Measurements from ENCODE around the gene SLC8B1.

Gene SLC8B1

DNA sequence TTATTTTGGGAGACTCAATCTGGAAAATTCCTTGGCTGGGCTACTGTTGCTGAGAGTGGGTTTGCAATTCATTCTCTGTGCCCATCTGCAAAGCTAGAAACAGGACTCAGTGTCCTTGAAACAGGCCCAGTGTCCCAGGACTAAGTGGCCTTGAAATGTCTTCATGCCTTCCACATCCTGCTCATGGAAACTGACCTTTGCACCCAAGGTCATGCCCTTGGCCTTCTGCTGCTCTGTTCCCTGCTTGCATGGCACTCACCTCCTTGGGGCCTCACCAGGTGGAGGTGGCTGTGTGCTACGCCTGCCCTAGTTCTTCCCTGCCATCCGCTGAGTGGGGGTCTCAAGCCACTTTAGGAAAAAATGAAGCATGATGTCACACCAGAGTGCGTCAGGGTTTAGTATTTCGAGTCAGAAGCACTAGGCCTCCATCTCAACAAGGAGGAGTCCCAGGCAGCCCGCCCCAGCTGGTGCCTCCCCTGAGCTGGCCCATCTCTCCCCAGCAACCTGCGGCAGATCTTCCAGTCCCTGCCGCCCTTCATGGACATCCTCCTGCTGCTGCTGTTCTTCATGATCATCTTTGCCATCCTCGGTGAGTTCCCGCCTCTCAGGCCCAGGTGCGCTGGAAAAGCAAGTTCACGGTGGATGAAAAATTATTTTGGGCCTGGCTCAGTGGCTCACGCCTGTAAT, 65.5 kb downstream of the SLC8B1 start:
- no peak for DNase-seq (ENCODE audit: low spot score)

DNA sequence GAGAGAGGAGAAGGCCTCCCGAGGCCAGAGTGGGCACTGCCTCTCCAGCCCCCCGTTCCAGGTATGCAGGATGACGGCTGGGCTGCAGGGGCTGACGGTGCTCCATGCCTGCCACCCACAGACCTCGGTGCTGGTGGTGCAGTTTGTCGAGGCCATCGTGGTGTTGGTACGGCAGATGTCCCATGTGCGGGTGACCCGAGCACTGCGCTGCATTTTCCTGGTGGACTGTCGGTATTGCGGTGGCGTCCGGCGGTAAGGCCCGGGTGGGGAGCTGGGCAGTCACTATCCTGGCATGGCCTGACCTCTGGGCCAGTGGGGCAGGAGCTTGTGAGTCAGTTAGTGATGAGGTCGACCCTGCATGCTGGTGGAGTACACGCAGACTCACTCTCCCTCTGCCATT, 66.3 kb downstream of the SLC8B1 start:
- DNase-seq (ENCODE audit: low spot score): no peak

DNA sequence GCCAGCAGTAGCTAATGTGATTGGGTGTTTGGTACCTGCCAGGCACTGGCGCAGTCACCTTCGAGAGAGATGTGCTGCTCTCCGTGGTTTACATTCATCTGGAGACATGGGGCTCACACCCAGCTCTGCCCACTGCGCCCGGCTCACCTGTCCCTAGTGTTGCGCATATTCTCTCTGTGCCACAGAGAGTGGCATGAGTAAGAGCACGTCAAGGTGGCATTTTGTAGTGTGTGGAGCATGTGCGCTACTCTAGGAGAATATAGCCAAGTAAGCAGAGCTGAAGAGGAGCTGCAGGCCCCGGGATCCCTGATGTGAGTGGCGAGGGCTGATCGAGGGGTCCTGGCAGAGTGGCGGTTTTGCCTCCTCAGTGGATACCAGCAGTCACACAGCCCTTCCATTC, 66.8 kb downstream of the SLC8B1 start:
- no peak for DNase-seq (ENCODE audit: low spot score)

DNA sequence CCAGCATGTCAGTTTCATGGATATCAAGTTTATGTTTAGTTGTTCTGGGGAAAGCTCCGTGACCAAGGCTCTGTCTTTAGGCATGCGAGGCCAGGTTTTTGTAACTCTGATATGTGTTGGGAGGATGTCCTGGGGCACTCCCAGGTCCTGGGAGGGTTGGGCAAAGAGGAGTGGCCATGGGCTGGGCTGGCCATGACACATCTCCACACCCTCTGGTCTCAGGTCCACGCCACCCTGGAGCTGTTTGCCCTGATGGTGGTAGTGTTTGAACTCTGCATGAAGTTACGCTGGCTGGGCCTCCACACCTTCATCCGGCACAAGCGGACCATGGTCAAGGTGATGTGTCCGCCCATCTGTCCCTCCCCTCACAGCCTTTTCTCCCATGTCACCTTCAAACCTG, 67.3 kb downstream of the SLC8B1 start:
- no peak for DNase-seq (ENCODE audit: low spot score)

DNA sequence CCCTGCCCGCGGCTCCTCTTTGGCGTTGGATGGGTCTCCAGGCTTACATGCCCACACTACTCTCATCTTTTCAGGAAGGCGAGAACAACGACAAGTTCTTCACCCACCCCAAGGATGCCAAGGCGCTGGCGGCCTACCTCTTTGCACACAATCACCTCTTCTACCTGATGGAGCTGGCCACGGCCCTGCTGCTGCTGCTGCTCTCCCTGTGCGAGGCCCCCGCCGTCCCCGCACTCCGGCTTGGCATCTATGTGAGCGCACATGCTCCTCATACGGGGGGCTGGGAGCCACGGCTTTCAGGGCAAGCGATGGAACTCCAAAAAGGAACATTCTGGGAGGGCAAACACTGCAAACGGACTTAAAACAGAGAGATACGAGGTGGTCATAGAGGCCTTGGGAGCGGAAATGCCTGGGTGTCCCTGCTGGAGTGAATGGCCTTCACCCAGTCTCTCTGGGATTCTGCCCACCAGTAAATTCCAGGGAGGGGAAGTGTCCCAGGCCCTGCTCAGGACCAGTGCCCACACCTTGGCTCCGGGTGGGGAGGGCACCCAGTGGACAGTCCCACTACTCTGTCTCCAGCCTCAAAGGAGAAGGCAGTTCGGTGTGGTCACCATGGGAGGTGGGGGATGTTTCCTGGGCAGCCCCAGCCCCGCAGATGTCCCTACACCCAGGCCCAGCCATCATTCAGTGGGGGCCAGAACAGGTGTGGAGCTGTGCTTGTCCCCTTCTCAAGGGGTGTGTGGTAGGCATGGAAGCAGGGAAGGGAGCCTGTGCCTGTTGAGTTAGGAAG, 68.6 kb downstream of the SLC8B1 start:
- no peak for DNase-seq (ENCODE audit: low spot score)

DNA sequence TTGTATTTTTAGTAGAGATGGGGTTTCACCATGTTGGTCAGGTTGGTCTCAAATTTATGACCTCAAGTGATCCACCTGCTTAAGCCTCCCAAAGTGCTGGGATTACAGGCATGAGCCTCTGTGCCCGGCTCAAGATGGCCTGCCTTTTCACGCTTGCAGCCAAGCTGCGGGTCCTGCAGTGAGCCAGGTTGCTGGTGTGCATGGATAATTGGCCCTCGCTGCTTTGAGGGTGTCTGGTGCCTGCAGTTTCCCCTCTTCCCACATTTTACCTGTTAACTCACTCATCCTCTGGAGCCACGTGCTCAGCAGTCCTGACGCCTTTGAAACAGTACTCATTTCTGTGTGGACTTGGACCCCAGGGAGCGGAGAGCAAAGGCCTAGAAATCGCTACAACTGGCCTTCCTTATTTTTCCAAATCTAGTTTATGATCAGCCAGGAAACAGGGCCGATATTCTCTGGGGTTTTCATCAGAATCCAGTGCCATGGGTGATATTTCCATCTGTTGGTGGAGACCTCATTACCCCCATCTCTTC, 71.4 kb downstream of the SLC8B1 start:
- no peak for DNase-seq (ENCODE audit: low spot score)

DNA sequence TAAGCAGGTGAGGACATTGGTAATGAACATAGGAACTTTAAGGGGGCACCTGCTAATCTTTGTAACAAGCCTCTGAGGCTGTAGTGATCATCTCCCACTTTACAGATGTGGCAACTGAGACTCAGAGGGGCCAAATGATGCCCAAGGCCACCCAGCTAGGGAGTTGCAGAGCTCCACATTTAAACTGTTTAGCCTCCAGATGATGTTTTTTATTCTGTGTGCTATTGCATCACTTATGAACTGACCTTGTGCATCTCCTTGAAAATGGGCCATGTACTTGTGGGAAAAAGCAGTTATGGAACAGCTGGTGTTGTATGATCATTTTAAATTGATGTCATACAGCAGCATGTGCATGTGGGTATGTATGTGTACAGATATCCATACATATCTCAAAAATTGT, 72.2 kb downstream of the SLC8B1 start:
- no peak for DNase-seq (ENCODE audit: low spot score)

DNA sequence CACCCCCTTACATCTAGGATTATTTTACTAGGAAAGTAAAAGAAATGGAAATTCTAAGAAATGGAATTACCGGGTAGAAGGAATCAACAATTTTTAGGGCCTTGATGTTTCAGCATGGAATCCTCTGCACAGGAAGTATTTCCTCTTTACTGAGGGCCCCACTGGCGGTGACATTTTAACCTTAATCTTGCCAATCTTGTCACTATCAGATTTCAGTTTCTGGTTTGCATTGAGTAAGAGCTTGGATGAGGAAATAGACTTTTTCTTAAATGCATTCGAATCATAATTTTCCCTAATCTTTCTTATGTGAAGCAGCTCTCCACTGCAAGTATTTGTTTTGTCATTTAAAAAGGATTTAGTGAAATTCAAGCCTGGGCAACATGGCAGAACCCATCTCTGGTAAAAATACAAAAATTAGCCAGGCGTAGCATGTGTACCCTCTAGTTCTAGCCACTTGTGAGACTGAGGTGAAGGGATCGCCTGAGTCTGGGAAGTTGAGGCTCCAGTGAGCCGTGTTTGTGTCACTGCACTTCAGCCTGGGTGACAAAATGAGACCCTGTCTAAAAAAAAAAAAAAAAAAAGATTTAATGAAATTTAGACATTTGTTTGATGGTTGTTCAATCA, 73.0 kb downstream of the SLC8B1 start:
- DNase-seq (ENCODE audit: low spot score): peak; percentile 74

DNA sequence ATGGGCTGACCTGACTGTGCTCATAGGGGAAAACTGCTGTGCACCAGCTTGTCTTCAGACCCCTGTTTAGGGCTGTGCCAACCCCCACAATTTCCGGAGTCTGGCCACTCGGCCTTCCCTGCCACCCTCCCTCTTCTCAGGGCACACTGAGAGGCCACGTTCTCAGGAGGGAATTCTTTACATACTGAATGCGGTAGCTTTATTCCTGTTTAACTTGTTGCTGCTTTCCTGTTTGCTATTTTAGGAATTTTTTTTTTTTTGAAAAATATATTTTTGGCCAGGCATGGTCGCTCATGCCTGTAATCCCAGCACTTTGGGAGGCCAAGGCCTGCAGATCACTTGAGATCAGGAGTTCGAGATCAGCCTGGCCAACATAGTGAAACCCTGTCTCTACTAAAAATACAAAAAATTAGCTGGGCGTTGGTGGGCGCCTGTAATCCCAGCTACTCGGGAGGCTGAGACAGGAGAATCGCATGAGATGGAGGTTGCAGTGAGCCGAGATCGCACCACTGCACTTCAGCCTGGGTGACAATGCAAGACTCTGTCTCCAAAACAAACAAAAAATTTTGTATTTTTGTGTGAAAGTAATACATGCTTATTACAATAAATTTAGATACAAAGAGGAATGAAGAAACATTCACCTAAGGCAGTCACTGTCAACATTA, 74.1 kb downstream of the SLC8B1 start:
- DNase-seq (ENCODE audit: low spot score): no peak

DNA sequence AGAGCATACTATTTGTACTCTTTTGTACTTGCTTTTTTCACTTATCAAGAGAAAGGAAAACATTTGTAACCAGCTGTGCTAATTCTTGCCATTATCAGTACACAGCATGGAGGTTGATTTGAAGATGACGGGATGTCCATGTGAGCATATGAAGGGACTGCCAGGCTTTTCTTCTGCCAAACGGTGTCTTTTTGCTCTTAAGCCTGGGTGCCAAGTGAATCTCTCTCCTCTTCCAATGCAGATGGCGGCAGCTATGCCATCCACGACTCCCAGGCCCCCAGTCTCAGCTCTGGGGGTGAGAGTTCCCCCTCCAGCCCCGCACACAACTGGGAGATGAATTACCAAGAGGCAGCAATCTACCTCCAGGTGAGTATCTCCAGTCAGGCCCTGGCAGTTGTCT, 74.8 kb downstream of the SLC8B1 start:
- no peak for DNase-seq (ENCODE audit: low spot score)

DNA sequence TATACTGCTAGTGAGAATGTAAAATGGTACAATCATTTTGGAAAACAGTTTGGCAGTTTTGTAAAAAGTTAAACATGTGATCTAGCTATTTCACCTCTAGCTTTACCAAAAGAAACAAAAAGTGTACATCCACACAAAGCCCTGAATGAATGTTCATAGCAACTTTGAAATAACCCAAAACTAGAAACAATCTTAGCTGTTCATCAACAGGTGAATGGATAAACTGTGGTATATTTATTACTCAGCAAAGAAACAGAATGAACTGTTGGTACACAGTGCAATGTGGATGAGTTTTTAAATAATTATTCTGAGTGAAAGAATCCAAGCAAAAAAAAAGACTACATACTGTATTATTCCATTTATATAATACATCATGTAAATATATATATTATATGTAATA, 77.3 kb downstream of the SLC8B1 start:
- peak; percentile 22 for DNase-seq (ENCODE audit: low spot score)

DNA sequence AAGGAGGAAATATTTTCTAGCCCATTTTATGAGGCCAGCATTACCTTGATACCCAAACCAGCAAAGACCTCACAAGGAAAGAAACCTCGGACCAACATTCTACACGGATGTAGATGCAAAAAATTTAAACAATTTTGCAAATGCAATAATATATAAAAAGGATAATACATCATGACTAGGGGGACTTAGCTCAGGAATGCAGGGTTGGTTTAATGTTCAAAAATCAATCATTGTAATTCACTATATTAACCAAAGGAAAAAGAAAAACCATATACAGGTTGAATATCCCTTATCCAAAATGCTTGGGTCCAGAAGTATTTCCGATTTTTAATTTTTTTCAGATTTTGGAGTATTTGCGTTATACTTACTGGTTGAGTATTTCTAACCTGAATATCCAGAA, 80.6 kb downstream of the SLC8B1 start:
- DNase-seq (ENCODE audit: low spot score): no peak

DNA sequence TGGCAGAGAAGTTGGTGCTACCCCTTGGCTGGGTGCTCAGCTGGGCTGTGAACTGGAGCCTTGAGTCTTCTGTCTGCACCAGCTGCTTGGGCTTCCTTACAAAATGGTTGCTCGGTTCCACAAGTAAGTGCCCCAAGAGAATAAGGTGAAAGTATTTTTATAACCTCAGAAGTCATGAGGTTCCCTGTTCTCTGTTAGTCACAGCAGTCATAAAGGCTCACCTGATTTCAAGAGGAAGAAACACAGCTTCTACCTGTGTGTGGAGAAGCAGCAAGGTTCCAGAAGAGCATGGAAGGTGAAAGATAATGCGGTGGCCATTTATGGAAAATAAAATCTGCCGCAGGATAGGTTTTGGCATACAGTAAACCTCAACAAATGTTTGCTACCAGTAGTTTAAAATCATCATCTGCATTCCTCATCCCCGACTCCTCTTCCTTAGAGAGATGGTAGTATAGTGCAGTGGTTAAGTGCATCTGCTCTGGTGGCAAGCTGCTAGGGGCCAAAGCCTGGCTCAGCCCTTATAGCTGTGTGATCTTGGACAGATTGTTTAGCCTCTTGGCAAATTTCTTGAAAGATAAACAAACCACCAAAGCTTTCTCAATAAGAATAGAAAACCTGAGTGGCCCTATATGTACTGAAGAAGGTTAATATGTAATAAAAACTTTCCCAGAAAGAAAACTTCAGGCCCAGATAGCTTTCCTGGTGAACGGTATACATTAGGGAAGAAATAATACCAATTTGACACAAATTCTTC, 81.2 kb downstream of the SLC8B1 start:
- no peak for DNase-seq (ENCODE audit: low spot score)

DNA sequence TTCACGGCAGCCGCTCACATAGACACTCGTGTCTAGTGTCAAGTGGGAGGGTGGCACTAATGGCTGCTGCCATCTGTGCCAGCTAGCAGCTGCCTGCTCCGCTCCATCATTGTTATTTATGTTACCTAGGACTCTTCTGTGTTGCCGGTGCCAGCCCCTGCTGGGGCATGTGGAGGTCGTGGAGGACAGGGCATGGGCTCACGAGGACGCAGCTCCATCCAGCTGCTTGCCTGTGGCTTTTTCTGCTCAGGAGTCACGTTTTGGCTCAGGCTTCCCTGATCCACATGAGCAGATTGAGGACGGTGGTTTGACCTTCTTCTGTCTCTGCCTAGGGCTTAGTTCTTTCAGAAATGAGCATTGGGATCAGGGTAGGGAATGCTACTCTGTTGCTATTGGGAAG, 82.4 kb downstream of the SLC8B1 start:
- no peak for DNase-seq (ENCODE audit: low spot score)

DNA sequence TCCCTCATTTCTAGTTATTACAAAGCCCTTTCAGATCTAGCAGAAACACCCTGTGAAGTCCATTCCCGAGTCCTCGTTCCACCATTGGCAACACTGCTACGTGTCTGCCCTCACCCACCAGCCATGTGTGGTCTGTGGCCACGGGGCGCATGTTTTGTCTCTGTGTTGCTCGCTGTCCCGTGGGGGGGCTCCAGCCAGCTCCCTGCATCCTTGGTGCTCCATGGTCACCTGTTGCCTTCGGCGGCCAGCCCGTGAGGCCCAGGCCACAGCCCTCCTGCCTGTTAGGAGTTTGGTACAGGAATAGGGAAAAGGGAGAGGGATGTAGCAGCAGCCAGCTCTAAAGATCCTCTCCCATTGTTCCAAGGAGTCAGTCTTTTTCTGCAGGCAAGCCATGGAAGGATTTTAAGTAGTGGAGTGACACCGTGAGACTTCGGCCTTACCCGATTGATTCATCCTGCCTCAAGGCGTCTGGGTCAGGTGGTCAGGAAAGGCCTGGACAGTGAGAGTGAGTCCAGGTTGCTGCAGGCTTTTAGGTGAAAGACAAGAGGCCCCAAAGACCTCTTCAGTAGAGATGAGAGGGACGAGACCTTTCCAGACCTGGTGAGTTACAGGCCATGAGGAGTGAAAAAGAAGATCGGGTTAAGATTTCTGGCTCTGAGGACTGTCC, 83.4 kb downstream of the SLC8B1 start:
- no peak for DNase-seq (ENCODE audit: low spot score)

DNA sequence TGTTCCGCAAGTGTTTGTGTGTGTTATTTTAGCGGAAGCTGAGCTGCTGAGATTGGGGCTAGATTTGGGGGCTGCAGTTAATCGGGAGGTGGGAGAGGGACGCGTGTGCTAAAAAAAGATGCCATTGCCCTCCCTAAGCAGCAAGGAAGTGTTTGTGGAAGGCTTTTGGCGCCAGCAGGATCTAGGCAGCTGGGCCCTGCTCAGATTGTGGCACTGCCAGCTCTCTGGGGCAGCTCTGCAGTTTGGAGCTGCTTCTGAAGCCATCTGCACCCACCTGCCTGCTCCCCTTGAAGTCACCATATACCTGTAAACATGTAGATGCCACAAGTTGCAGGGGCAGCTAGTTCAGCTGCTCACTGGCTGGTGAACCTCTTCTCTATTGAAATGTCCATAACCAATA, 84.9 kb downstream of the SLC8B1 start:
- DNase-seq (ENCODE audit: low spot score): no peak

DNA sequence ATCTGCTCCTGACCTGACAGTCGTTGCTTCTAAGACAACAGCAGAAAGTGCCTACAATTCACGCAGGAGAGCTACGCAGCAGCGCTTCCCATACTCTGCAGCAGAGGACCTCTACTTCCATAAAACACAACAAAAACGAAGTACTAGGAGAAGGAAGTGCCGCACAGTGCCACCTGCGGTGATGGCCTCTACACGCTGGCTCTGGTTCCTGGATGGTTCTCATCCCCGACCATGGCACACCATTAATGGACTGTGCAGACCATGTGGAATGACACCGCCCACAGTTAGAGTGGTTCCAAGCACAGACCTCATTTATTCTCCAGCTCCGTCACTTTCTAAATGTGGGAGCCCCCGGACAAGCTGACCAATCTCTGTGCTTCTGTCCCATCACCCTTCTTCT, 85.4 kb downstream of the SLC8B1 start:
- no peak for DNase-seq (ENCODE audit: low spot score)

DNA sequence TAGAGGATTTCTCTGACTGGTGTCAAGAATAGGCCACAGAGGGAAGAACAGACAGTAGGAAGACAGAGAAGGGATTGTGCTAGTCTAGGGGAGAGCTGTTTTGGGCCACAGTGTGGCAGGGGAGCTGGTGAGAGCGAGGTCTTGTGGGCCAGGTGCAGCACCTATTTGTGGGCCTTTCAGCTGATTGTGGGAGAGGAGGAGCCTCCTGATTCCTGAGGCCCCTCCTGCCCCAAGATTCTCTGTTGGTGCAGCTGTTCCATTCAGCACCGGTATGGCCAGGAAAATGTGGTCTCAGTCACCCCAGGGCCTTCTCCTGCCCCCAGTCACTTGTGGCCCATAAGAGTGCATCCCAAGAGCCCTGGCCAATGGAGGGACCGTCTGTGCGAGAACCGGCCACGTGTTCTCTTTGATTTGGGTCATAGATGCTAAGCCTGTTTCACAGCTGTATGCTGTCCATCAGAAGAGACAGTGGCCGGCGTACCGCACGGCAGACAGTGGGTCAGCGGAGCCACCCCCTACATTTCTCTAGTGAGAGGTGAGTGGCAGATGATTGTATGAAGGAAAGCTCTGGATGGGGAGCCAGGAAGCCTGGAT, 86.0 kb downstream of the SLC8B1 start:
- no peak for DNase-seq (ENCODE audit: low spot score)
